ENCODE results near the gene ANKRD52. TPM values are rescaled to one million over a fixed set of nuclear protein-coding genes. Genes with fewer than 3 reads are reported as not detected.
A peak's percentile ranks its signal among the peaks of the same experiment; 100 is the strongest.
"Not testable (repeated sequence)": the region's sequence is repeated elsewhere in the genome, so short reads cannot be mapped to it uniquely, and the experiment has no call there.

ANKRD52 gene
- total RNA-seq, 1 donor from 2014 or later: 9.1 TPM

- no peak overlapping the region for H3K4me2 ChIP-seq
- TF ChIP-seq CTCF (IDR thresholded peaks at IDR 0.05) (no peak), EZH2 (IDR thresholded peaks at IDR 0.05) (no peak), EZH2phosphoT487 (IDR thresholded peaks at IDR 0.05) (no peak)
- H4K20me1 ChIP-seq (ENCODE audit: low read depth): no peaks in the 10 kb centered on the region
- no peak overlapping the region for H2AFZ ChIP-seq (replicated peaks)
- Mint-ChIP-seq H3K9me3 (no peaks in the 10 kb centered on the region), H3K4me1 (no peaks in the 10 kb centered on the region), H3K27me3 (ENCODE audit: insufficient read depth, low read depth) (peaks cover 2% of the 10 kb centered on the region), H3K36me3 (peaks cover 8% of the 10 kb centered on the region), H3K4me3 (no peak overlapping the region), H3K27ac (no peak overlapping the region)
- H3K4me3 ChIP-seq: no peak overlapping the region
- no peaks in the 10 kb centered on the region for H3K79me2 ChIP-seq (ENCODE audit: low read depth)
- no peaks in the 10 kb centered on the region for H3K27me3 ChIP-seq
- H3K9ac ChIP-seq: no peak overlapping the region
- H3K9me3 ChIP-seq (ENCODE audit: low read depth): no peaks in the 10 kb centered on the region
- no peaks in the 10 kb centered on the region for H3K36me3 ChIP-seq
- DNase-seq (ENCODE audit: low spot score): no peak
- no peaks in the 10 kb centered on the region for H3K4me1 ChIP-seq
- peaks cover 26% of the 10 kb centered on the region for H3F3A ChIP-seq (ENCODE audit: low read depth)
- peak overlapping the region; percentile 6 for H3K27ac ChIP-seq
These were observed 55.8 kb downstream of the ANKRD52 start for GRCh38 chr12:56202366-56202765.

GRCh38 chr12:56198836-56199235 is 59.3 kb downstream of the ANKRD52 start:
- peaks cover 2% of the 10 kb centered on the region for H3K27me3 Mint-ChIP-seq (ENCODE audit: insufficient read depth, low read depth)

DNA sequence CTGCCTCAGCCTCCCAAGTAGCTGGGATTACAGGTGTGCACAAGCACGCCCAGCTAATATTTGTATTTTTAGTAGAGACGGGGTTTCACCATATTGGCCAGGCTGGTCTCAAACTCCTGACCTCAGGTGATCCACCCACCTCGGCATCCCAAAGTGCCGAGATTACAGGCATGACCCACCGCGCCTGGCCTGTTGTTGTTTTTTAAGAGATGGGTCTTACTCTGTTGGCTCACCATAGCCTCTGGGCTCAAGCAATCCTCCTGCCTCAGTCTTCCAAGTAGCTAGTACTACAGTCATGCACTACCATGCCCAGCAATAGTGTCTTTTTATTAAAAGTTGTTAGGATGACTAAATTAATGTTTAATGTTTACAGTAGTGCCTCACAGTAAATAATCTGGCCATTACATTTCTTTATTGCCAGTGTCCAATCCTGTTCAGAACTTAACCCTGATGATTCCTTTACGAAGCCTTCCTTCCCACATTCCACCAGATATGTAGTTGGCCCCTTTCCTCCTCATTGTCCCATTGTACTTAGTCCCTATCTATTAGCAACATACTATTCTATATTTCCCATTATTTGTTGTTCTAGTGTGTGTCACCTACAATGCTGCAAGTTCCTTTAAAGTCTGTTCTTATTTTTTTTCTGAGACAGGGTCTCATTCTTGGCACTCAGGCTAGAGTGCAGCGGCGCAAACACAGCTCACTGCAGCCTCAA is 60.1 kb downstream of the ANKRD52 start:
- no peaks in the 10 kb centered on the region for H3K4me1 ChIP-seq
- no peak overlapping the region for H3K27ac ChIP-seq
- Mint-ChIP-seq H3K27ac (no peak overlapping the region), H3K4me3 (no peak overlapping the region), H3K27me3 (ENCODE audit: insufficient read depth, low read depth) (peaks cover 5% of the 10 kb centered on the region), H3K4me1 (no peaks in the 10 kb centered on the region), H3K36me3 (no peaks in the 10 kb centered on the region), H3K9me3 (no peaks in the 10 kb centered on the region)
- no peaks in the 10 kb centered on the region for H3K36me3 ChIP-seq
- peaks cover 7% of the 10 kb centered on the region for H3F3A ChIP-seq (ENCODE audit: low read depth)
- H3K9me3 ChIP-seq (ENCODE audit: low read depth): no peaks in the 10 kb centered on the region
- H3K4me2 ChIP-seq: no peak overlapping the region
- no peaks in the 10 kb centered on the region for H3K27me3 ChIP-seq
- H3K79me2 ChIP-seq (ENCODE audit: low read depth): no peaks in the 10 kb centered on the region
- H3K4me3 ChIP-seq: no peak overlapping the region
- DNase-seq (ENCODE audit: low spot score): no peak
- no peak overlapping the region for H2AFZ ChIP-seq (replicated peaks)
- TF ChIP-seq CTCF (IDR thresholded peaks at IDR 0.05): no peak
- TF ChIP-seq EZH2phosphoT487 (IDR thresholded peaks at IDR 0.05): no peak
- no peak for TF ChIP-seq EZH2 (IDR thresholded peaks at IDR 0.05)
- H3K9ac ChIP-seq: no peak overlapping the region
- no peaks in the 10 kb centered on the region for H4K20me1 ChIP-seq (ENCODE audit: low read depth)

More at GRCh38 chr12:56198836-56199235, 59.3 kb downstream of the ANKRD52 start:
- H3F3A ChIP-seq (ENCODE audit: low read depth): peaks cover 7% of the 10 kb centered on the region
- H3K9me3 ChIP-seq (ENCODE audit: low read depth): no peaks in the 10 kb centered on the region
- Mint-ChIP-seq H3K36me3 (no peaks in the 10 kb centered on the region), H3K9me3 (no peaks in the 10 kb centered on the region), H3K27ac (no peak overlapping the region), H3K4me1 (no peaks in the 10 kb centered on the region), H3K4me3 (no peak overlapping the region)
- no peak overlapping the region for H2AFZ ChIP-seq (replicated peaks)
- no peaks in the 10 kb centered on the region for H4K20me1 ChIP-seq (ENCODE audit: low read depth)
- DNase-seq (ENCODE audit: low spot score): no peak
- TF ChIP-seq EZH2 (IDR thresholded peaks at IDR 0.05) (no peak), EZH2phosphoT487 (IDR thresholded peaks at IDR 0.05) (no peak), CTCF (IDR thresholded peaks at IDR 0.05) (no peak)
- no peaks in the 10 kb centered on the region for H3K36me3 ChIP-seq
- H3K4me3 ChIP-seq: no peak overlapping the region
- no peak overlapping the region for H3K27ac ChIP-seq
- no peaks in the 10 kb centered on the region for H3K79me2 ChIP-seq (ENCODE audit: low read depth)
- H3K4me2 ChIP-seq: no peak overlapping the region
- no peaks in the 10 kb centered on the region for H3K27me3 ChIP-seq
- H3K9ac ChIP-seq: no peak overlapping the region
- no peaks in the 10 kb centered on the region for H3K4me1 ChIP-seq

DNA sequence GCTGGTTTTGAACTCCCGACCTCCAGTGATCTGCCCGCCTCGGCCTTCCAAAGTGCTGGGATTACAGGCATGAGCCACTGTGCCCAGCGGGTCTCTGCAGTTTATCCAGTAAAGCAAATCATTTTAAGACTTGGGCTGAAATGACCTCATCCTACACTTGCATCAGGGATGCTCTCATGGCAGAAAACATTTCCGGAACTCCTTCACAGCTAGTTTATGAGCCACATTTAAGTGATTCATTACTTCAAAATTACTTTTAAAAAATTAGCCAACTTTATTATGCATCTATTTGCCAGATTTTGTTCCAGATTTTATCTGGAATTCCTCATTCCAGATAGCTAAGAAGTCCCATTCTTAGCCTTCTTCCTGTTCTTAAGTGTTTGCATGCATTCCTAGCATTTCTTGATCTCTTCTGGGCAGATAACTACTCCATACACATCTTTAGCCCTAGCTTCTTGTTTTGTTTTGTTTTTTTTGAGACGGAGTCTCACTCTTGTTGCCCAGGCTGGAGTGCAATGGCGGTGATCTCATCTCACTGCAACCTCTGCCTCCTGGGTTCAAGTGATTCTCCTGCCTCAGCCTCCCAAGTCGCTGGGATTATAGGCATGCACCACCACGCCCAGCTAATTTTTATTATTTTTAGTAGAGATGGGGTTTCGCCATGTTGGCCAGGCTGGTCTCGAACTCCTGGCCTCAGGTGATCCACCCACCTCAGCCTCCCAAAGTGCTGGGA is 61.2 kb downstream of the ANKRD52 start:
- H3F3A ChIP-seq (ENCODE audit: low read depth); H3K9ac ChIP-seq; H4K20me1 ChIP-seq (ENCODE audit: low read depth); H3K27me3 Mint-ChIP-seq (ENCODE audit: insufficient read depth, low read depth); DNase-seq (ENCODE audit: low spot score); H3K36me3 ChIP-seq; H3K4me1 Mint-ChIP-seq; H2AFZ ChIP-seq (replicated peaks); H3K79me2 ChIP-seq (ENCODE audit: low read depth); H3K9me3 Mint-ChIP-seq; H3K4me3 Mint-ChIP-seq; H3K4me3 ChIP-seq; H3K27ac ChIP-seq; H3K9me3 ChIP-seq (ENCODE audit: low read depth); H3K27me3 ChIP-seq; H3K4me1 ChIP-seq; H3K36me3 Mint-ChIP-seq; H3K4me2 ChIP-seq; H3K27ac Mint-ChIP-seq: not testable (repeated sequence)

Data from neural progenitor cell (in vitro differentiated cells).